Measurements from ENCODE around the gene EMILIN2.

EMILIN2 gene

GRCh38 chr18:2889761-2890192, 43.0 kb downstream of the EMILIN2 start:
- TF ChIP-seq CTCF (IDR thresholded peaks at IDR 0.05; ENCODE audit: insufficient read depth, low read depth, low read length, missing control alignments) = no peak
- peak; percentile 22 for DNase-seq (ENCODE audit: low read depth)
- H3K4me3 ChIP-seq (ENCODE audit: low read length) = no peak overlapping the region

GRCh38 chr18:2890606-2891005, 43.8 kb downstream of the EMILIN2 start:
- H3K4me3 ChIP-seq (ENCODE audit: low read length) = no peak overlapping the region
- no peak for DNase-seq (ENCODE audit: low read depth)
- no peak for TF ChIP-seq CTCF (IDR thresholded peaks at IDR 0.05; ENCODE audit: insufficient read depth, low read depth, low read length, missing control alignments)

- no peak for TF ChIP-seq CTCF (IDR thresholded peaks at IDR 0.05; ENCODE audit: insufficient read depth, low read depth, low read length, missing control alignments)
- no peak overlapping the region for H3K4me3 ChIP-seq (ENCODE audit: low read length)
- no peak for DNase-seq (ENCODE audit: low read depth)
Observed at GRCh38 chr18:2891526-2892431, 45.0 kb downstream of the EMILIN2 start.

GRCh38 chr18:2893056-2893455, 46.2 kb downstream of the EMILIN2 start:
- no peak for DNase-seq (ENCODE audit: low read depth)
- H3K4me3 ChIP-seq (ENCODE audit: low read length) = no peak overlapping the region
- no peak for TF ChIP-seq CTCF (IDR thresholded peaks at IDR 0.05; ENCODE audit: insufficient read depth, low read depth, low read length, missing control alignments)

GRCh38 chr18:2893676-2894075, 46.9 kb downstream of the EMILIN2 start:
- no peak overlapping the region for H3K4me3 ChIP-seq (ENCODE audit: low read length)
- no peak for DNase-seq (ENCODE audit: low read depth)
- TF ChIP-seq CTCF (IDR thresholded peaks at IDR 0.05; ENCODE audit: insufficient read depth, low read depth, low read length, missing control alignments) = no peak

- no peak for DNase-seq (ENCODE audit: low read depth)
- no peak for TF ChIP-seq CTCF (IDR thresholded peaks at IDR 0.05; ENCODE audit: insufficient read depth, low read depth, low read length, missing control alignments)
- no peak overlapping the region for H3K4me3 ChIP-seq (ENCODE audit: low read length)
Observed at GRCh38 chr18:2894131-2894840, 47.5 kb downstream of the EMILIN2 start.

Measured in epithelial cell of esophagus (primary cell).